ENCODE results near the gene TET3. TPM values are rescaled to one million over a fixed set of nuclear protein-coding genes. Genes with fewer than 3 reads are reported as not detected.
A peak's percentile ranks its signal among the peaks of the same experiment; 100 is the strongest.

Gene TET3
- polyA plus RNA-seq, 4 donors, result 14.1 to 24.9 (median 22.8) TPM

GRCh38 chr2:74002505-74003421 is 18.1 kb downstream of the TET3 start:
- DNase-seq (ENCODE audit: low read depth in 4 of 4, low spot score in 3 of 4), result peak in 1 of 4 donors; percentile 64

DNA sequence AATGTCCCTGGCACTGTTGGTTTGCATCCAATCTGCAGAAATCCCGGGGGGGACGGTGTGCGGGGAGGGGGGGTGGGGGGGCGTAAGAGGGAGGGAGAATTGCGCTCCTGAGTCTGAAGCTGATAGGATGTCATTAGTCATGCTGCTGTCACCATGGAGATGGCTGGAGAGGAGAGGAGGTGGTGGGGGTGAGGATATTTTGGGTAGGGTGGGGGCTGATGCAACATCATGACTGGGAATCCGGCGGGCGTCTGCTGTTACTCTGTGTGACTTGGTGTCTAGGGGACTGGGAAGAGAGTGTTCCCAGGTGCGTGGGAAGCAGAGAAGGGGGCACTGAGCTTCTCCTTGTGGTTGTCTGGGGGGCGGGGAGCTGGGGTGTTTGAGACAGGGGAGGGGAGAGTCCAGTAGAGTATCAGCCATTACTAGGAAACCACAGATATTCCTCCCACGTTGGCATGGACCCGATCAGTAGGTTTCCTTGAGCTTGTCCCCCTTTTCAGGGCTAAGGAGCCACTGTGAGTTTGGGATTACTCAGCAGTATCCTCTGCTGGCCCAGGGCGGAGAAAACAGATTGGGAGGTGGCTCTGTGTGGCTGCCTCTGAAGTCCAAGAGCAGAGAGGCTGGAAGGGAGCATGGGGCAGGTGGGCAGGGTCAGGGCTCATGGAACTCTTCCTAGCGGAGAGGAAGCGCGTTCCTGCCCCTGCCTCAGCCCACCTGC is 18.9 kb downstream of the TET3 start:
- DNase-seq (ENCODE audit: low read depth in 4 of 4, low spot score in 3 of 4), result no peak

- no peak for DNase-seq (ENCODE audit: low read depth in 4 of 4, low spot score in 3 of 4)
Measured at GRCh38 chr2:74004212-74005182, 19.8 kb downstream of the TET3 start.

GRCh38 chr2:74005786-74006185 is 21.1 kb downstream of the TET3 start:
- no peak for DNase-seq (ENCODE audit: low read depth in 4 of 4, low spot score in 3 of 4)

DNA sequence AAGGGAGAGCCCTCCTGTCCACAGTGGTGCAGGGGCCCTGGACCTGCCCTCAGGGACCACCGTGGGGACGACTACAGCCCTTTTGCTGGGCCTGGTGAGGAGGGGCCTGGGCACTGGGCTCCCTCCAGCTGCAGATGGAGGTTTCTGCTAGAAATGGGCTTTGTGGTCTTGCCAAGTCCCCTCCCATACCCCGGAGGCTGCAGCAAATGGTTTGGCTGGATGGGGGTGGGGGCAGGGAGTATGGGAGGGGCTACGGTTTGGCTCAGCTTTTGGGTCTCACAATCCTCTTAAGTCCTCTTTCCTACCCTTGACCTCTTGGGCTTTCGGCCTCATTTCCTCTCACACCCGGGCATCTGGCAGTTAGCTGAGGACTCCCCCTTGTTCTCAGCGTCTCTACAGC is 21.7 kb downstream of the TET3 start:
- no peak for DNase-seq (ENCODE audit: low read depth in 4 of 4, low spot score in 3 of 4)

DNA sequence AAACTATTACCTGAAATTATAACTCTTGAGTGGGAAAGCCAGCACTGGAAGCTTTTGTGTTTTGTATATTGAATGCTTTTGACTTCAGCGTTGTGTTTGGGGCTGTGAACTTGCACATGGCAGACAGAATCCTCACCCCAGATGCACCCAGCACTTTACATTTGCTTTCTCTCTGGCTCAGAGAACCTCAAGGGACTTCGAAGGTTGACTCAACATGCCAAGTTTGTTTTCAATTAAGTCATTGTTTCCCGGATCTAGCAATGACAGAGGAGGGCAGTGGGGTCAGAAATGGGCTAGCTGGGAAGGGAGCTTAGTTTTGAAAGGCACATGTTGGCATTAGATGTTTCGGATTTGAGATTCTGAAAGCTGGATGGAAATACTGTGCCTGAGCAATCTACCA is 22.4 kb downstream of the TET3 start:
- no peak for DNase-seq (ENCODE audit: low read depth in 4 of 4, low spot score in 3 of 4)

DNA sequence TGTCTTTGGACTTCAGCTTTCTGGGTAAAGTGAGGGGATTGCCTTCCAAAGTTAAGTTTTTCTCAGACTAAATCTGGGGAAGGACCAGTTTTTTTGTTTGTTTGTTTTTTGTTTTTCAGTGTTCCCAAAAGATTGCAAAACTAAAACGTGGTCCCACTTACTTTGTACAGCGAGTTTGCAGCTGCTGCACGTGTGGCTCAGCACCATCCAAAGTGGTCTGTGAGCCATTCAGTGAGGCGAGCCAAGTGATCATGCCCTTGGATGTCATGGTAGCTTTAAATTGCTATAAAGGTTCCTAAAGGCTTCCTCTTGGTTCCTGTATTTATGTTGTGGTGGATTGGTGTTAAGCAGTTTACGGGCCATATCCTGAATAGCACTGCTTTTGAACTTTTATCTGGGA is 23.0 kb downstream of the TET3 start:
- no peak for DNase-seq (ENCODE audit: low read depth in 4 of 4, low spot score in 3 of 4)

DNA sequence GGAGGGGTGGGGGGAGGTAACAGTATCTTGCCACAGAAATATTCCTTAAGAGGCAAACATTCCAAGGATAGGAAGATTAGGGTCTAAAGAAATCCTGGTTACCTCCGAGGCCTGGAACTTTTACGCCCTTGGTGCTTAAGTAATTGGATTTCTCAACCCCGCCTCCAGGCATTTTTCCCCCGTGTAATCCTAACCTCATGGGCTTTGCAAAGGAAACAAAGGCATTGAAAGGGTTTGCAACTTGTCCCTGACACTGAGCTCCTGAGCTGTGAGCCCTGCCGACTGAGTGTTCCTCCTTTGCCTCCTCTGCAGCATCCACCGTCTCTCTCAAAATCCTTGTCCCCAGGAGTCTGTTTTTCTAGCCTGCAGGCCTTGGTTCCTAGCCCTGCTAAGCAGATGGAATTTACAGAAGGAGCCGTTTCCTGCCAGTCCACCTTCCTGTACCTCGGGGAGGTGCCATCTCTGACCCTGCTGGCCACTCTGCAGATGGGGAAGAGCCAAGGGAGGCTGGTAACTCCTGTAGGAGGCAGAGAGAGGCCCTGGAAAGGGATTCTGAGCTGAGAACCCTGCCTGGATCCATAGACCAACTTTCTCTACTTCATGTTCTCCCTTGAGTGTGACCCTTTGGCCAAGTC is 24.2 kb downstream of the TET3 start:
- DNase-seq (ENCODE audit: low read depth in 4 of 4, low spot score in 3 of 4), result no peak

GRCh38 chr2:74009577-74009976 is 24.9 kb downstream of the TET3 start:
- no peak for DNase-seq (ENCODE audit: low read depth in 4 of 4, low spot score in 3 of 4)

- no peak for DNase-seq (ENCODE audit: low read depth in 4 of 4, low spot score in 3 of 4)
Measured at GRCh38 chr2:74010087-74010541, 25.4 kb downstream of the TET3 start.

- no peak for DNase-seq (ENCODE audit: low read depth in 4 of 4, low spot score in 3 of 4)
Measured at GRCh38 chr2:74011246-74011645, 26.5 kb downstream of the TET3 start.

DNA sequence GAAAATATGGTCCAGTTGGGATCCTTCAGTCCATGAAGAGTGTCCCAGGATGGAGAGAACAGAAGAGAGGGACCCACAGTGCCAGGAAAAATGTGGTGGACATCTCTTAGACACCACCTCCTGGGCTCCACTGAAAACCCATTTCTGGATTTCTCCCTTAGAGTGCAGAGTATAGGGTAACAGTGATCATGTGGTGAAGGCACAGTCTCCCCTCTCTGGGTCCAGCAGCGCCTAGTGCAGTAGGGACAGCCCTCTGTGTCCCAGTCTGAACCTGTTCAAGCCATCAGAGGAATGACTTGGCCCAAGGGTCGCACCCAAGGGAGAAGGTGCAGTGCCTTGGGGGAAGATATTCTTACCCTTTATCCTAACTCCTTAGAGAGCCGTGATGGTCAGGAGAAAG is 30.1 kb downstream of the TET3 start:
- no peak for DNase-seq (ENCODE audit: low read depth in 4 of 4, low spot score in 3 of 4)

GRCh38 chr2:74017223-74017622 is 32.5 kb downstream of the TET3 start:
- DNase-seq (ENCODE audit: low read depth in 4 of 4, low spot score in 3 of 4), result no peak

DNA sequence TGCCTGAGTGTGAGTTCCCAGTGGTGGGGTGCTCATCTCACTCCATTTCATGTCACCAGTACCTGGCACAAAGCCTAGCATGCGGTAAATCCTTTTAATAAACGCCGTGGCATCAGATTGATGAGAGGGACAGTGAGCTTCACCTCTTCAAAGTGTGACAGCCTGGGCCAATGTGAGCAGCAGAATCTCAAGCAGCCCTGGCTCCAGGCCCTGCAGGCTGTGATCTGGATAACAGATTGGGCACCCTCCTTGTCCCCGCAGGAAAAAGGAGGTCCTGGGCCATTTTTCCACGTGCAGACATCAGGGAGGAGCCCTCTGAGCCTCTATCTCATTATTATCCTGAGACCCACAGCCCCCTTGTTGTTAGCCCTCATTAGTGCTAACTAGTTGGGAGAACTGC is 34.8 kb downstream of the TET3 start:
- DNase-seq (ENCODE audit: low read depth in 4 of 4, low spot score in 3 of 4), result no peak

- DNase-seq (ENCODE audit: low read depth in 4 of 4, low spot score in 3 of 4), result no peak
Measured at GRCh38 chr2:74020702-74021406, 36.1 kb downstream of the TET3 start.

DNA sequence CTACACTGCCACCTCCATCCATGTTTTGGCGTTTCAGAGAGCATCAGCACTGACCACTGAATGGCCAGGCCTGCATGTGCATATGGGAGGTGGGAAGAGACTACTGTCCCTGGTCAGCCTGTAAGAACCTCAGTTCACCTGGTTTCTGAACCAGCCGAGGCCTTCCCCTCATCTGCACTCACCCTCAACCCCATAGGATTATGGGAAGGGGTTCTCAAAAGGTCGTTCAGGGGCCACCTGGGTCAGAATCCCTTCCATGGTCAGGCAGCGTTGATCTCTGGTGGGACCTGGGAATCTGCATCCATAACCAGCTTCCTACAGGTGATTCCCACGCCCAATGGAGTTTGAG is 36.7 kb downstream of the TET3 start:
- no peak for DNase-seq (ENCODE audit: low read depth in 4 of 4, low spot score in 3 of 4)

DNA sequence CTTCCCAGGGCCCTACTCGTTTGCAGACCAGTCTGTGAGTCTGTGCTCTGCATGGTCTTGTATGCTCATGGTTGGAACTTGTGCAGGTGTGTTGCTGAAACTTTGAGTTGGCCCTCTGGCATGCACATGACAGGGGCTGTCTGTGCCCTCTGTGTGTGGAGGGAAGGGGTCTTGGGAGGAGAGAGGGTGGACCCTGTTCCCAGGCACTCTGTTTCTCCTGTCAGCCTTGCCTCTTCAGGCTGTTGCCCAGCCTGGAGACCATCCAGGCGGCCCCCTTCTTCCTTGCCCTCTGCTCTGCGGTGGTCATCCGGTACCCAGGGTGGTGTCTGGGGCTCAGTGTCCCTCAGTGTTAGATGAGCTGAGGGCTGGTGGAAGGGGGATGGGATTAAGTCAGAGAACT is 39.5 kb downstream of the TET3 start:
- DNase-seq (ENCODE audit: low read depth in 4 of 4, low spot score in 3 of 4), result no peak

- no peak for DNase-seq (ENCODE audit: low read depth in 4 of 4, low spot score in 3 of 4)
Measured at GRCh38 chr2:74025971-74026612, 41.4 kb downstream of the TET3 start.

DNA sequence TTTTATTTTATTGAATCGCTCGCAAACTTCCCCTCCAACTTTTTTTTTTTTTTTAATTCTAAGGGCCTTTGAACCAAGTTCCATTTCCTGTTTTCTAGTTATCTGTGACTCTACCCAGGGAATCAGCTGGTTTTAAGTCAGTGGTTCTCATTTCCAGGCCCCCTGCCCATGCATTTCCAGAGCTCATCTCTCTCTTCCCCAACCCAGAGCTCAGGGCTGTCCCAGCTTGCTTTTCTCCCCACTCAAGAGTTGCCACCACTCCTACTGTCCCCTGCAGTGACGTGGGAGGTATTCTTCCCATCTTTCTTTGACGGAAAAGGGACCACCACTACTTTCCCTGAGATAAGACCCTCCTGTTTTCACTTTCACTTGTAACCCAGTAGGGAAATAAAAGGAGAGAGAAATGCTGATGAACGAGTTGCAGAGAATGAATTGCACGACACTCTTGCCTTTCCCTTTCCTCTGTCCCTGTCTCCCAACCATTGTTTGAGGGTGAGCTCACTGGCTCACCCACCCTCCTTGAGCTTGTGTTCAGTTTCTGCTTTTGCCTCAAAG is 42.1 kb downstream of the TET3 start:
- DNase-seq (ENCODE audit: low read depth in 4 of 4, low spot score in 3 of 4), result no peak
